Measurements from ENCODE around the gene IGFBP4. TPM values are rescaled to one million over a fixed set of nuclear protein-coding genes. Genes with fewer than 3 reads are reported as not detected.

The IGFBP4 gene
- total RNA-seq, 1 experiment from 2014 or later: 6.5 TPM

GRCh38 chr17:40459636-40460603 is 16.7 kb downstream of the IGFBP4 start:
- ChIA-PET POLR2A (interaction anchor here (1.0 to 7.5 kb wide), 2 partner anchors 11 to 12 kb away, joined by 3 to 79 read pairs; no protein-coding TSS in a partner anchor), CTCF (interaction anchor here (0.6 to 1.3 kb wide), 4 partner anchors 9 to 43 kb away, joined by 3 to 9 read pairs (median 4); no protein-coding TSS in a partner anchor)
- Mint-ChIP-seq H3K4me3 (ENCODE audit: unreplicated experiment) (no peak overlapping the region), H3K9me3 (ENCODE audit: unreplicated experiment) (no peaks in the 10 kb centered on the region), H3K27ac (ENCODE audit: low read depth, unreplicated experiment) (no peak overlapping the region), H3K27me3 (ENCODE audit: insufficient read depth, unreplicated experiment) (peaks cover 11% of the 10 kb centered on the region), H3K4me1 (ENCODE audit: insufficient read depth, unreplicated experiment) (peaks cover 12% of the 10 kb centered on the region), H3K36me3 (ENCODE audit: insufficient read depth, unreplicated experiment) (peaks cover 13% of the 10 kb centered on the region)
- DNase-seq (ENCODE audit: unreplicated experiment): no peak
- TF ChIP-seq, protein P1, sequence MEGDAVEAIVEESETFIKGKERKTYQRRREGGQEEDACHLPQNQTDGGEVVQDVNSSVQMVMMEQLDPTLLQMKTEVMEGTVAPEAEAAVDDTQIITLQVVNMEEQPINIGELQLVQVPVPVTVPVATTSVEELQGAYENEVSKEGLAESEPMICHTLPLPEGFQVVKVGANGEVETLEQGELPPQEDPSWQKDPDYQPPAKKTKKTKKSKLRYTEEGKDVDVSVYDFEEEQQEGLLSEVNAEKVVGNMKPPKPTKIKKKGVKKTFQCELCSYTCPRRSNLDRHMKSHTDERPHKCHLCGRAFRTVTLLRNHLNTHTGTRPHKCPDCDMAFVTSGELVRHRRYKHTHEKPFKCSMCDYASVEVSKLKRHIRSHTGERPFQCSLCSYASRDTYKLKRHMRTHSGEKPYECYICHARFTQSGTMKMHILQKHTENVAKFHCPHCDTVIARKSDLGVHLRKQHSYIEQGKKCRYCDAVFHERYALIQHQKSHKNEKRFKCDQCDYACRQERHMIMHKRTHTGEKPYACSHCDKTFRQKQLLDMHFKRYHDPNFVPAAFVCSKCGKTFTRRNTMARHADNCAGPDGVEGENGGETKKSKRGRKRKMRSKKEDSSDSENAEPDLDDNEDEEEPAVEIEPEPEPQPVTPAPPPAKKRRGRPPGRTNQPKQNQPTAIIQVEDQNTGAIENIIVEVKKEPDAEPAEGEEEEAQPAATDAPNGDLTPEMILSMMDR (IDR thresholded peaks at IDR 0.05; ENCODE audit: unreplicated experiment): no peak
- no TSS peak for BruUV-seq (replicated peaks)
- intact Hi-C loops (cut with micrococcal nuclease): no loop called here

GRCh38 chr17:40460604-40460967 is 17.3 kb downstream of the IGFBP4 start:
- Mint-ChIP-seq H3K36me3 (ENCODE audit: insufficient read depth, unreplicated experiment) (peaks cover 15% of the 10 kb centered on the region), H3K27me3 (ENCODE audit: insufficient read depth, unreplicated experiment) (peaks cover 7% of the 10 kb centered on the region), H3K4me1 (ENCODE audit: insufficient read depth, unreplicated experiment) (peaks cover 12% of the 10 kb centered on the region), H3K4me3 (ENCODE audit: unreplicated experiment) (no peak overlapping the region), H3K27ac (ENCODE audit: low read depth, unreplicated experiment) (no peak overlapping the region), H3K9me3 (ENCODE audit: unreplicated experiment) (no peaks in the 10 kb centered on the region)
- ChIA-PET CTCF (interaction anchor here (0.6 to 1.3 kb wide), 3 partner anchors 9 to 44 kb away, joined by 3 to 9 read pairs (median 5); no protein-coding TSS in a partner anchor), POLR2A (interaction anchor here (1.0 to 7.5 kb wide), 2 partner anchors 10 to 13 kb away, joined by 3 to 79 read pairs; no protein-coding TSS in a partner anchor)
- DNase-seq (ENCODE audit: unreplicated experiment): no peak
- TF ChIP-seq, protein P1 (IDR thresholded peaks at IDR 0.05; ENCODE audit: unreplicated experiment): no peak
- no TSS peak for BruUV-seq (replicated peaks)
- intact Hi-C loops (cut with micrococcal nuclease): no loop called here

- ChIA-PET POLR2A (interaction anchor here (1.0 to 7.5 kb wide), 2 partner anchors 9 to 10 kb away, joined by 3 to 79 read pairs; no protein-coding TSS in a partner anchor), CTCF (interaction anchor here (1.0 to 1.3 kb wide), 2 partner anchors 10 to 21 kb away, joined by 3 to 9 read pairs; no protein-coding TSS in a partner anchor)
- H3K4me1 Mint-ChIP-seq (ENCODE audit: insufficient read depth, unreplicated experiment): peaks cover 12% of the 10 kb centered on the region
- DNase-seq (ENCODE audit: unreplicated experiment): no peak
- no peaks in the 10 kb centered on the region for H3K9me3 Mint-ChIP-seq (ENCODE audit: unreplicated experiment)
- TF ChIP-seq, protein P1 (IDR thresholded peaks at IDR 0.05; ENCODE audit: unreplicated experiment): no peak
- H3K27ac Mint-ChIP-seq (ENCODE audit: low read depth, unreplicated experiment): no peak overlapping the region
- no peak overlapping the region for H3K4me3 Mint-ChIP-seq (ENCODE audit: unreplicated experiment)
- no TSS peak for BruUV-seq (replicated peaks)
- peaks cover 20% of the 10 kb centered on the region for H3K36me3 Mint-ChIP-seq (ENCODE audit: insufficient read depth, unreplicated experiment)
- intact Hi-C loops (cut with micrococcal nuclease): no loop called here
- H3K27me3 Mint-ChIP-seq (ENCODE audit: insufficient read depth, unreplicated experiment): peaks cover 1% of the 10 kb centered on the region
Measured at GRCh38 chr17:40460968-40461731, 17.9 kb downstream of the IGFBP4 start.

All from MCF 10A (cell line).